Parietal lobe (tissue), 1 donor: ENCODE data around the gene MS4A7. TPM values are rescaled to one million over a fixed set of nuclear protein-coding genes. Genes with fewer than 3 reads are reported as not detected.

Source experiments
- total RNA-seq: library from RNA; depleted of rRNA; stranded (reverse); fragments of >200 nt; gene quantifications from one replicate; pipeline ENCODE4 v1.2.3, GENCODE V29; 2014

The MS4A7 gene, protein sequence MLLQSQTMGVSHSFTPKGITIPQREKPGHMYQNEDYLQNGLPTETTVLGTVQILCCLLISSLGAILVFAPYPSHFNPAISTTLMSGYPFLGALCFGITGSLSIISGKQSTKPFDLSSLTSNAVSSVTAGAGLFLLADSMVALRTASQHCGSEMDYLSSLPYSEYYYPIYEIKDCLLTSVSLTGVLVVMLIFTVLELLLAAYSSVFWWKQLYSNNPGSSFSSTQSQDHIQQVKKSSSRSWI
- 1.9 TPM for total RNA-seq

DNA sequence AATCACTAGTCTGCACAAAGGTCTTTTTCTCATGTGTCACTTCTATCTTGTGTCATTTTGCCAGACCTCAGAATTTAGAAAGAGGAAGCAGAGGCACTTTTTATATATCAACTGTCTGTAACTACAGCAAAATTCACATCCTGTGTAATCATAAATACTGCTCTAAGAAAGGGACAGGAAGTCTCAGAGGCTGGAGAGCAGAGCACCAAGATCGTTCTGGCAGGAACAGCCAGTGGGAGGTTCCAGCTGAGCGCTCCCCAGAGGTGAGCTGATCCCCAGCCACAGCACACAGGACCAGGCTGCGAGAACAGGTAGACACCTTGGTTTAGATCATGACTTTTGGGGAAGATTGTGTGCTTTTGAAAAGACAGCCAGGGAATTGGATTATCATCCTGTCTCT lies at the start of gene MS4A7:
Gene MS4A7 (plus strand): TSS at position 179 of the 400 bp plus-strand sequence. CDS start 4,610 bp downstream, outside the sequence.

DNA sequence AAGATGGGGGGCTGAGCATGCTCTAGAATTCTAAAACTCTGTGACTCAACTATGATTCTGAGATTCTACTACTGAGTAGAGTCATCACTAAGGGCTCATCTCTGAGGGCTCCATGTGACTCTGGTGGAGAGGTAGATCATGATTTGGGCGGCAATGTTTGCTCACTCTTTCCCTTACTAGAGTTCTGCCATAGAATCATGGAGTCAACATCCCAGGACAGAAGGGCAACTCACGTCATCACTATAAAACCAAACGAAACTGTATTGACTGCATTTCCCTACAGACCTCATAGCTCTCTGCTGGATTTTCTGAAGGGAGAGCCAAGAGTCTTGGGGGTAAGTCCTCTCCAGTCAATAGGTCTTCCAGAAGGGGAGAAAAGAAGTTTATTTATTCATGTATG lies 18.1 kb downstream of the MS4A7 start, which contains the start of gene MS4A14:
Gene MS4A14 (plus strand): TSS at position 78 of the 400 bp plus-strand sequence. CDS start 120 bp downstream, at position 198.

DNA sequence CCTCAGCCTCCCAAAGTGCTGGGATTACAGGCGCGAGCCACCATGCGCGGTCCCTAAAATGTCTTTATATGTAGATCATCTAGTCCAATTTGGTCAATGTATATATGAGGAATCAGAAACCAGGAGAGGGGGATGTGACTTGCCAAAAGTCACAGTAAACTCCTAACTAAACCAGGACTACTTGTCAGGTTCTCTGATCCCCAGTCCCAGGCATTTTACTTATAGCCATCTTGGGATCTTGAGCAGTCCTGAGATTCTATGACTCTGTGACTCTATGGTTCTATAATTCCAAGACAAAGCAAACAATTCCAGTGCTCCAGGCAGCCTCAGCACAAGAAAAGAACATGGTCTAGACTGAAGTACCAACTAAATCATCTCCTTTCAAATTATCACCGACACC lies 50.9 kb downstream of the MS4A7 start, which contains the start of gene MS4A5:
Gene MS4A5 (plus strand): TSS at position 301 of the 400 bp plus-strand sequence. CDS start 103 bp downstream, outside the sequence.

Other genes starting within 250 kb of the MS4A7 start
- 1.6 TPM for gene MS4A6A, start 195.4 kb upstream of the MS4A7 start, total RNA-seq
- gene MS4A4E, start 135.4 kb upstream of the MS4A7 start, total RNA-seq = not detected
- gene MS4A4A, start 97.9 kb upstream of the MS4A7 start, total RNA-seq = not detected
- not detected for gene MS4A6E, start 51.3 kb upstream of the MS4A7 start, total RNA-seq
- gene MS4A14, start 17.9 kb downstream of the MS4A7 start, total RNA-seq = not detected
- gene MS4A5, start 51.0 kb downstream of the MS4A7 start, total RNA-seq = not detected
- gene MS4A1, start 77.3 kb downstream of the MS4A7 start, total RNA-seq = not detected
- gene MS4A12, start 114.2 kb downstream of the MS4A7 start, total RNA-seq = not detected
- gene MS4A13, start 136.9 kb downstream of the MS4A7 start, total RNA-seq = not detected